ENCODE results near the gene NAGPA.
A peak's percentile ranks its signal among the peaks of the same experiment; 100 is the strongest.

Gene NAGPA

DNA sequence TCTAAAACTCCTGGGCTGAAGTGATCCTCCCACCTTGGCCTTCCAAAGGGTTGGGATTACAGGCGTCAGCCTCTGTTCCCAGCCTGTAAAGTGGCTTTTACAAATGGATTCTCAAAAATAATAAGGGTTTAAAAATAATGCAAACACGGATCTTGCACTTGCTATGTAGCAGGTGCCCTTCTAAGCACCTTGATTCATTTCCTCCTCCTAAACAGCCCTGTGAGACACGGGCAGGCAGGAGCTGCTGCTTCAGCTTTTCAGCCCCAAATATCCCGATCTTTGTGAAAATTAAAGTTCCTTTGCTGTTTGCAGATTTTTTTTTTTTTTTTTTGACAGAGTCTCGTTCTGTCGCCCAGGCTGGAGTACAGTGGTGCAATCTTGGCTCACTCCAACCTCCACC, 31.7 kb downstream of the NAGPA start:
- no peak for DNase-seq

GRCh38 chr16:5001571-5001970, 32.2 kb downstream of the NAGPA start:
- no peak for DNase-seq

DNA sequence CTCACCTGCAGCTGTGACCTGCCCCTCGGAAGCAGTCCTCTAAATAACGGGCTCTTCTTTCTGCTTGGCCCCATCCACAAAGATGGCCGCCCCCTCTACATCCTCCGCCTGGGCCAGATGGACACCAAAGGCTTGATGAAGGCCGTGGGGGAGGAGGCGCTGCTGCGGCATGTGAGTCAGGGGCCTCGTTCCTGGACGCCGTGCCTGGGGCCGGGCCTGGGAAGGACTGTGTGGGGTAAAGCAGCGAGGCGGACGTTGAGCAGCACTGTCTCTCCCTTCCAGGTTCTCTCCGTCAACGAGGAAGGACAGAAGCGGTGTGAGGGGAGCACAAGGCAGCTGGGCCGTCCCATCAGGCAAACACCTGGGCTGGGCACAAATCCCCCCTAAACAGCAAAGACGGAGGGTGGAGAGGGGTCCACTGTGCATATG, 33.1 kb downstream of the NAGPA start:
- DNase-seq = no peak

- DNase-seq = peak; percentile 80 to 82
Observed at GRCh38 chr16:4994719-4995434, 38.9 kb downstream of the NAGPA start.

- DNase-seq = no peak
Observed at GRCh38 chr16:4991754-4992153, 42.0 kb downstream of the NAGPA start.

DNA sequence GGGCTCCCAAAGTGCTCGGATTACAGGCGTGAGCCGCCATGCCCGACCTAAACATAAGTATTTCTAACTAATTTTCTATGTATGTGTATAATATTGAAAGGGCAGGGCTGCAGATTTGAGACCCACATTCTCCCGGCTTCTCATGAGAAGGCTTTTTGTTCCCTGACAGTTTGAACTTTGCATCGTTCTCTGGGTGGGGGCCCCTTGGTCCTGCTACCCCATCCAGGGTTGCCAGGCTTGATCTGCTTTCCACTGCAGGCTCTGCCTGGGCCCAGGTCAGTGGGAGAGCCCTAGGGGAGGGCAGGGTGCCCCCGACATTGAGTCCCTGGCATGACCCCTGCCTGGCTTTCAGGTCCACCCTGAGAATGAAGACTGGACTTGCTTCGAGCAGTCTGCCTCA, 43.3 kb downstream of the NAGPA start:
- DNase-seq = no peak

GRCh38 chr16:4989391-4990006, 44.2 kb downstream of the NAGPA start:
- DNase-seq = no peak

- no peak for DNase-seq
Observed at GRCh38 chr16:4988647-4989046, 45.1 kb downstream of the NAGPA start.

DNA sequence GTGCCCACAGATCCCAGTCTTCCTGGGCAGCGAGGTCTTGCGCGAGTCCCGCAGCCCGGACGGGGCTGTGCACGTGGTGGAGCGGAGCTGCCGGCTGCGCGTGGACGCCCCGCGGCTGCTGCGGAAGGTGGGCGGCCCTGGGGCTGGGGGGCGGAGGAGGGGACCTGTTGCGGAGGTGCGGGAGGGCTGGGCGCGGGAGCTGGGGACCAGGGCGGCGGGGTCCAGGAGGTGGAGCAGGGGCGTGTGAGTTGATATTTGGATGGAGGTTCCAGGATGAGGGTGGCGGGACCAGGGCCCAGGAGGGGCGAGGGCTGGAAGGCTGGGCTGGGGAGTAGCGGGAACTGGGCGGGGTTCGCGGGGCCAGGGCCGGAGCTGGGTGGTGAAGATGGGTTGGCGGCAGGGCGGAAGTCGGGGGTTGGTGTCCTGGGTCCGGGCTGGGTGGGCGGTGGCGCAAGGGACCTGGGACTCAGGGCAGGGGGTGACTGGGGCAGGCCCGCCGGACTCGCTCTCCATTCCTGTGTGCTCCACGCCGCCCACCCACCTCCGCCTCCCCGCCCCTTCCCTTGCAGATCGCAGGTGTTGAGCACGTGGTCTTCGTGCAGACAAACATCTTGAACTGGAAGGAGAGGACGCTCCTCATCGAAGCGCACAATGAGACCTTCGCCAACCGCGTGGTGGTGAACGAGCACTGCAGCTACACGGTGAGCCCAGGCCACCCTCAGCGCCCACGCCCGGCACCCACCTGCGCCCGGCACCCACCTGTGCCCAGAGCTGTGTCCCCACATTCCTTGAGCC, 46.0 kb downstream of the NAGPA start:
- DNase-seq = no peak

DNA sequence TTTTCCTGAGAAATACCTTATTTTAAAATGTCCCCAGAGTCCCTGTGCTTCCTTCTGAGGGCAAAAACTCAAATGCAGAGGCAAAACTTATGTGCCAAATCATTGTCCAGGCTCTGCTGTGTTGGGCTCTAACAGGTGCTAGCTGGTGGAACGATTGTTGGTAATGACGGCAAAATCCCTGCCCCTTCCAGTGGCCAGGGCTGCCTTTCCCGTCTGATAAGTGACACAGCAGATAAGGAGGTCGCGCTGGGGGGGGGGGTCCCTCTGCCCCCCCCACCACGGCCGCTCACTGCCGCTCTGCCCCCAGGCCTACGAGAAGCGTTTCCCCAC, 46.5 kb downstream of the NAGPA start:
- DNase-seq = no peak

DNA sequence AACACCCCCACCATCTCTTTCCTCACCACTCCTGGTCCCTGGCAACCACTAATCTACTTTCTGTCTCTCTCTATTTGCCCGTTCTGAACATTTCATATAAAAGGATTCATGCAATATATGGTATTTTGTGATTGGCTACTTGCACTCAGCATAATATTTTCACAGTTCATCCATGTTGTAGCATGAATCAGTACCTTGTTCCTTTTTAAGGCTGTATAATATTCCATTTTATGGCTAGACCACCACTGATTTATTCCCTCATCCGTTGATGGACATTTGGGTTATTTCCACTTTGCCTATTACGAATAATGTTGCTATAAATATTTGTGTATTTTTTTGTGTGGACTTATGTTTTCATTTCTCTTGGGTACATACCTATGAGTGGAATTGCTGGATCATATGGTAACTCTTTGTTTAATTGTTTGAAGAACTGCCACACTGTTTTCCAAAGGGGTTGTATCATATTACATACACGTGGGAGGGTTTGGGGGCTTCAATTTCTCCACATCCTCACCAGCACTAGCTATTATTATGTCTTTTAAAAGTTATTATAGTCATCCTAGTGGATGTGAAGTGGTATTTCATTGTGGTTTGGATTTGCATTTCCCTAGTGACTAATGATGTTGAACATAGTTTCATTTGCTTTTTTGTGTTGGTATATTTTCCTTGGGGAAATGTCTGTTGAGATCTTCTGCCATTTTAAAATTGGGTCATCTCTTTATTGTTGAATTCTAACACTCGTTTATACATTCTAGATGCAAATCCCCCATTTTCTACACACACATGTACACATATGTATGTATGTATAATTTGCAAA, 49.4 kb downstream of the NAGPA start:
- no peak for DNase-seq

DNA sequence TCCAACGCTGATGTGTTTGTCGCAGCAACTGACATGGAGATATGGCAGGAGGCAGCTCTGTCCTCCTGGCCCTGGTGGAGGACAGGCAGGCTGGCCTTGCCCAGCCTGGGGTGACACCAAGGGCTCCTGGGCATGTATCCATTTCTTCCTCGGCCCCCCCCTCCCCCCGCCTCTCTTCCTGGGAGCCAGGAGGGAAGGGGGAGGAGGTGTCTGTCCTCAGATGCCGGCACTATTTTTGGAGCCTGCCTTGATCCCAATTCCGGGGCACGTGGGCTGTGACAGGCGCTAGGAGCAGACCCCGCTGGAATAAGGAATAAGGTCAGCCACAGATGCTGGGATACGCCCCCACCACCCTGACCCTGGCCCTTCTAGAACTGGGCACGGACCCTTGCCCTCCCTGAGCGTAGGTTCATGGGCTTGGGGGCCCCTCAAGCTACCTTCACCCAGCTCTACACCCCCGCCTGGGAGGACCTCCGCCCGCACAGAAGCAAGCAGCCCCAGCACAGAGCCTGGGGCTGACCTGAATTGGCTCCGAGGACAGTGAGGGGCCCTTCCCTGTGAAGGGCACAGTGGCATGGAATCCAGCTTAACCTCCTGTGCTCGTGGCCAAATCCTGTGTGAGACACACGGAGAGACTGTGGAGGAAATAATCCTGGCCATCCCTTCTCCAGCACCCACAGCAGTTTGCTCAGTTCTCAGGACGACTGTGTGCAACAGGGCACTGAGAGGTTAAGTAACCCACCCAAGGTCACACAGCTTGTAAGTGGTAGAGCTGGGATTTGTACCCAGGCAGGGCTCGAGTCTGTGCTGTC, 51.5 kb downstream of the NAGPA start:
- DNase-seq = peak in 1 of 2 donors; percentile 25

- no peak for DNase-seq
Observed at GRCh38 chr16:4981473-4981872, 52.3 kb downstream of the NAGPA start.

DNA sequence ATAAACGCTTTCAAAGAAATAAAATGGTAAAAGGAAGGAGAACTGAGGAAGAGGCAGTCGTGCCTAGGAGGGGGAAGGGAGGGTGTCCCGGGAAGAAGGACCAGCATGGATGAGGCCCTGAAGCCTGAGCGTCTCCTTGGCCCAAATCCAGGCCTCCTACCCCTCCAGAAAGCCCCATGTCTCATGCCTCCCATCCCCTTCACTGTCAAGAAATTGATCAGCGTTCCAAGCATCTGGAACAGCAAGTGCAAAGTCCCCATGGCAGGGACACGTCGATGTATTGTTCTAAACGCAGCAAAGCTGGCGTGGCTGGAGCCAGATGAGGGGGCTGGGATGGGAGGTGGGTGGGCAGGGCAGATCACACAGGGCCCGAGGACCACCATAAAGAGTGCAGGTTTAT, 53.0 kb downstream of the NAGPA start:
- no peak for DNase-seq

- no peak for DNase-seq
Observed at GRCh38 chr16:4979736-4980660, 53.7 kb downstream of the NAGPA start.

GRCh38 chr16:4979164-4979563, 54.6 kb downstream of the NAGPA start:
- no peak for DNase-seq

- no peak for DNase-seq
Observed at GRCh38 chr16:4976611-4977145, 57.1 kb downstream of the NAGPA start.

DNA sequence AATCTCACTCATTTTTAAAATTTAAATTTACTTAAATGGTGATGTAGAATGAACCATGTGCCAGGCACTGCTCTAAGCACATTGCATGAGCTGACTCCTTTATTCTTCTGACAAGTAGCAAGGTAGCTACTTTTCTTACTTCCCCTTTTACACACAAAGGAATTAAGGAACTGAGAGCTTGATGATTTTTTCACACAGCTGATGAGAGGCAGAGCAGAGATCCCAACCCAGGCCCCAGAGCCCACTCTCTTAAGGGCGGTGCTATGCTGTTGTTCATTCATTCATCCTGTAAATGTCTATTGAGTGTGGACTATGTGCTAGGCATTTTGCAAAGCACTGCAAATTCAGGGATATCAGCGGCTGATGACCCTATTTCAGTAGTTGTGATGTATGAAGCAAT, 57.7 kb downstream of the NAGPA start:
- no peak for DNase-seq

All from hippocampal formation (tissue), 2 donors.